GM12864 (cell line): Measurements from ENCODE around the gene CRYBB2.
"Not testable (repeated sequence)": the region's sequence is repeated elsewhere in the genome, so short reads cannot be mapped to it uniquely, and the experiment has no call there.

Source experiments
- DNase-seq: peaks from one replicate; pipeline ENCODE4 v3.0.0-alpha.2; 2011; ENCODE audit warnings: low read depth
- H3K4me3 ChIP-seq: 2 replicates; pipeline ENCODE4 v1.5.1; 2011; ENCODE audit warnings: mild to moderate bottlenecking, low read depth, low read length, control low read depth
- TF ChIP-seq, protein P1 (sequence below): IDR thresholded peaks from 2 replicates; pipeline ENCODE4 v1.5.1; 2011; ENCODE audit warnings: low read depth, mild to moderate bottlenecking, moderate library complexity, low read length, control low read depth, inconsistent platforms; ENCODE audit errors: missing control alignments

Gene CRYBB2

DNA sequence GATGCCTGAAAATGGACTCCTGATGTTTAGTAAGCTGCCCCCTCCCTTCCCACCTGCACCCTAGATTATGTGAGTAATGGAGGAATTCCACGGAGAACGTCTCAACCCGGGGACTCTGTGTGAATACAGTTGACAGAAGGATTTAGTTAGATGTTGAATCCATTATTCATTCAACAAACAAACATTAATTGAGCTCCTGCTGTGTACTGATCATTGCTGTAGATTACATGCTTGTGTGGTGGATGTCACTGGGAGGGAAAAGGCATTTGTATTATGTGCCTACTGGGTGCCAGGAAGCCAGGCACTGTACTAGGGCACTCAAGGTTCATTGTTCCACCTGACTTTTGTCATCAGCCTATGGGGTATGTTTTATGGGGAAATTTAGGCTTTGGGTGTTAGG, 42.6 kb upstream of the CRYBB2 start:
- DNase-seq = no peak
- no peak overlapping the region for H3K4me3 ChIP-seq
- TF ChIP-seq, protein P1, sequence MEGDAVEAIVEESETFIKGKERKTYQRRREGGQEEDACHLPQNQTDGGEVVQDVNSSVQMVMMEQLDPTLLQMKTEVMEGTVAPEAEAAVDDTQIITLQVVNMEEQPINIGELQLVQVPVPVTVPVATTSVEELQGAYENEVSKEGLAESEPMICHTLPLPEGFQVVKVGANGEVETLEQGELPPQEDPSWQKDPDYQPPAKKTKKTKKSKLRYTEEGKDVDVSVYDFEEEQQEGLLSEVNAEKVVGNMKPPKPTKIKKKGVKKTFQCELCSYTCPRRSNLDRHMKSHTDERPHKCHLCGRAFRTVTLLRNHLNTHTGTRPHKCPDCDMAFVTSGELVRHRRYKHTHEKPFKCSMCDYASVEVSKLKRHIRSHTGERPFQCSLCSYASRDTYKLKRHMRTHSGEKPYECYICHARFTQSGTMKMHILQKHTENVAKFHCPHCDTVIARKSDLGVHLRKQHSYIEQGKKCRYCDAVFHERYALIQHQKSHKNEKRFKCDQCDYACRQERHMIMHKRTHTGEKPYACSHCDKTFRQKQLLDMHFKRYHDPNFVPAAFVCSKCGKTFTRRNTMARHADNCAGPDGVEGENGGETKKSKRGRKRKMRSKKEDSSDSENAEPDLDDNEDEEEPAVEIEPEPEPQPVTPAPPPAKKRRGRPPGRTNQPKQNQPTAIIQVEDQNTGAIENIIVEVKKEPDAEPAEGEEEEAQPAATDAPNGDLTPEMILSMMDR = no peak

DNA sequence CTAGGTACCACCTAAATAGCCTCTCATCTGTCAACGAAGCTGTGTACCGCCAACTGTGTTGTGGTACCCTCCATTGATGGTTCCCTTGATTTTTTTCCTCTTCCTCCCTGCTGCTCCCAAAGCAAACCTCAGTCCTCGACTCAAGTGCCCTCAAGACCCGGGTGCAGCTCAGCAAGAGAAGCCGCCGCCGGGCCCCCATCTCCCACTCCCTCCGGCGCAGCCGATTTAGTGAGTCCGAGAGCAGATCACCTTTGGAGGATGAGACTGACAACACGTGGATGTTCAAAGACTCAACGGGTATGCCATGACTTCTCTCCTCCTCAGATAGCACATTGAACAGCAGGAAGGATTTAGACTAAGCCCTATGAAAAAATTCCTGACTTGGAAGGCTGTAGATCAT, 42.2 kb upstream of the CRYBB2 start:
- TF ChIP-seq, protein P1 = no peak
- DNase-seq = no peak
- no peak overlapping the region for H3K4me3 ChIP-seq

DNA sequence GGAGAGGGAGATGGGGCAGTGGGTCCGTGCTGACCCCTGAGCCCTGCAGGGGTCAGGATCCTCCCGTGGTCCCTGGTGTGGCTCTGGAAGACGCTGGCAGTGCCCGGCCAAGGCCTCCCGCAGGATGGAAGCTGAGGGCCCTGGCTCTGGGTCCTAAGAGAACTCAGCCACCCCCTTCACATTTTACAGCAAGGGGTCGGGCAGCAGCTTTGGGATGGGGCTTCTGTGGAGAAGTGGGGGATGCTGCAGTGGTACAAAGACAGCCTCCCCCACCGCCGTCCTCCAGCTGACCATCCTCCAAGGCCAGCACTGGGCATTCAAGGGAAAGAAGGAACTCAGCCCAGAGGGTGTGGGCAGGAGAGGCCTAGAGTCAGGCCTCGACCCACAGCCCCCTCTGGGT, 41.5 kb upstream of the CRYBB2 start:
- DNase-seq = no peak
- TF ChIP-seq, protein P1 = no peak
- no peak overlapping the region for H3K4me3 ChIP-seq

DNA sequence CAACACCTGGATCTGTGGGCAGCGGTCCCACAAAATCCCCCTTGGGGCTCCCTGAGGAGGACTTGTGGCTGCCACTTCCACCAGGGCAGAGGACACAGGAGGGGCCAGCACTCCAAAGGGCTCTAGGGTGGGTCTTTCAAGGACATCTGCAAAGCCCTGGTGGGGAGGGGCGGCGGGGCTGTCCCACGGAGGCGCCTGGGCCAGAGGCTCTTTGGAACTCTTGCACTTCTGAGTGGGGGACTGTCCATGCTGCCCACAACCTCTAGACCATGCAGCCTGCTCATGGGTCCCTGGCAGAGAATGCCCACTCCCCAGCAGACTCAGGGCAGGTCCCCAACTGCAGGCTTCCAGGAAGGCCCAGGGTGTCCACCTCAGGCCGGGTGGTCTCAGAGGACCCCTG, 41.1 kb upstream of the CRYBB2 start:
- not testable (repeated sequence) for DNase-seq, H3K4me3 ChIP-seq

DNA sequence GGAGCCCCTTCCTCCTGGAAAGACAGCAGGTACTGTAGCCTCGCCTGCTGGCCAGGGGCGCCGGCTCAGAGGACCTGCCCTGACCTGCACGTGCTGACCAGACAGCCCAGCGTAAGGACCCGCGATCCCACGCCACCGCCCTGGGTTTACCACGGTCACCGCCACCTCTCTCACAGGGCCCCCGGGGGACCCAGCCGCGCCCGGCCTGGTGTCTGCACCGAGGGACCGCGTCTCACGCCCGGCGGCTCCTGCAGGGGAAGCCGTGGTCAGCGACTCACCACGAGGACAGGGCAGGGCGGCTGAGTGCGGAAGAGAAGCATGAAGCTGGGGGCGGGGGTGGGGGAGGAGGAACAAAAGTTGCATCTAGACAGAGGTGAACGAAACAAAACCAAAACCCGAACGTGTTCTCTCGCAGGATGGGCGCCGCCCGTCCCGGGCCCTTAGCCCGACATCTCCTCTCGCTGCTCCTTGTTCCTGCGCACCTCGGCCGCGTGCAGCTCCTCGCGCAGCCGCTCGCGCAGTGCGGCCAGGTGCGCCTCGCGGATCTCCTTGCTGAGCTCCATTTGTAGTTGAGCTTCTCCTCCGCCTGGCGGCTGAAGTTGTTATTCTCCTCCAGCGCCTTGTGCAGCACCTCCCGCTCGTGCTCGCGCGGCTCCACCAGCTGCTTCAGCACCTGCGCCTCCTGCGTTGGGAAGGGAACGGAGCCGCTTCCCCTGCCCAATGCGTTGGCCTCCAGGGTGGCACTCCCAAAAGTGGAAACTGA, 40.4 kb upstream of the CRYBB2 start:
- not testable (repeated sequence) for H3K4me3 ChIP-seq

DNA sequence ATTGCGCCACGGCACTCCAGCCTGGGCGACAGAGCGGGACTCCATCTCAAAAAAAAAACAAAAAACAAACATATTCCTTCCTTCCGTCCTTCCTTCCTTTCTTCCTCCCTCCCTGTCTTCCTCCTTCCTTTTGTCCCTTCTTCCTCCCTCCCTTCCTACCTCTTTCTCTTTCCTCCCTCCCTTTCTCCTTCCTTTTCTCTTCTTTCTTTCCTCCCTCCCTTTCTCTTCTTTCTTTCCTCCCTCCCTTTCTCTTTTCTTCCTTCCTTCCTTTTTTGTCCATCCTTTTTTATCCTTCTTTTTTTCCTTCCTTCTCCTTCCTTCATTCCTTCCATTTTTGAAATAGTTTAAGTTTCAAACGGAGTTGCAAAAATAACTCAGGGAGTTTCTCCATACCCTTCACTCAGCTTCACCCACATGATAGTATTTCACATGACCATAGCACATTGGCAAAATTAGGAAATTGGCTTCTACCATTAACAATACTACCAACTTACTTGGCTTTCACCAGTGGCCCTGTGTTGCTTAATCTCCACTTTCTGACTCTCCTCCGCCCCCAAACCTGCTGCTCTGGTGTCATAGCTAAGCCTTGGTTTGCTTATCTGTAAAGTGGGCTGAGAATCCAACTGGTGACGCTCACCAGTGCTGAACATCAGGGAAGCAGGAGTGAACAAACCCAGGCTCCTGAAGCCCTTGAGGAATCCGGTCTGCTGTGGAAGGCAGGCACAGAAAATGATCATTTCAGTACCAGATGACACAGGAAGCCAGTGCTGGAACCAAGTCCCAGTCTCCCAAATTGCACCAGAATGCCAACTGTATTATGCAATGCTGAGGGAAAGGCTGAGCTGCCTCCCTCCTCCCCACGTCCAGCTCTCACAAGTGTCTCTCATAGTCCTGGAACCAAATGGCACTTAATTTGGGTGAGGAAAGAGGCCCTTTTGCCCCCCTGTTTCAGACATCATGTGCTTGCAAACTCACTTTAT, 37.0 kb upstream of the CRYBB2 start:
- DNase-seq = no peak
- TF ChIP-seq, protein P1 = no peak
- no peak overlapping the region for H3K4me3 ChIP-seq

More for the DNA sequence above, 40.4 kb upstream of the CRYBB2 start:
- not testable (repeated sequence) for DNase-seq

DNA sequence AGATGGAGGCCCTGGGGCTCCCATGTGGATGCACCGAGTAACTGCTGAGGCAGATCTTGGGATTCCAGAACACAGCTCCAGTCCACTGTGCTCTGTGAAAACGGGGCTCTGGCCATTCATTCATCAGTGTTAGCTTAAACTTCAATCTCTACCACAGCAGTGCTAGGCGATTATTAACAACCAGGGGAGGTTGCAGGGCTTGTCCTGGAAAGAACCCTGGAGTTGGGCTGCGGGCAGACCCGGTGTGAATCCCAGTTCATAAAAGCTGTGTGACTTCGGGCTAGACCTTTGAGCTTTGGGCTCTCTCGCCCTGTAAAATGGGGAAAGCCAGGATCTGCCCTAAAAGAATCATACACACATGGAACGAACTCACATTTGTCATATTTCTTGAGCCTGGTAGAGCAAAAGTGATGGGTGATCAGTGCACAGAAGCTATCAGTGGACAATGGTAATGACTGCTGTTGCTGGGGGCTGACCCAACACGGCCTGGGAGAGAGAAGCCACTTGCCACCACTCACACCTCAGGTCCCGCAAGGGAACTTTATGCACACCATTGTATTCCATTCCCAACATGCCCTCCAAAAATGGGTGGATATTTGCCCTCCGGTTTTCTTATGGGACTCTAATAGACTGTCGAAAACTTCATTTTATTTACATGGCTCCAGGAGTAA, 35.4 kb upstream of the CRYBB2 start:
- TF ChIP-seq, protein P1 = no peak

More for the DNA sequence above, 35.4 kb upstream of the CRYBB2 start:
- no peak for DNase-seq
- H3K4me3 ChIP-seq = no peak overlapping the region
